Measurements from ENCODE around the gene MBNL2.

Gene MBNL2

DNA sequence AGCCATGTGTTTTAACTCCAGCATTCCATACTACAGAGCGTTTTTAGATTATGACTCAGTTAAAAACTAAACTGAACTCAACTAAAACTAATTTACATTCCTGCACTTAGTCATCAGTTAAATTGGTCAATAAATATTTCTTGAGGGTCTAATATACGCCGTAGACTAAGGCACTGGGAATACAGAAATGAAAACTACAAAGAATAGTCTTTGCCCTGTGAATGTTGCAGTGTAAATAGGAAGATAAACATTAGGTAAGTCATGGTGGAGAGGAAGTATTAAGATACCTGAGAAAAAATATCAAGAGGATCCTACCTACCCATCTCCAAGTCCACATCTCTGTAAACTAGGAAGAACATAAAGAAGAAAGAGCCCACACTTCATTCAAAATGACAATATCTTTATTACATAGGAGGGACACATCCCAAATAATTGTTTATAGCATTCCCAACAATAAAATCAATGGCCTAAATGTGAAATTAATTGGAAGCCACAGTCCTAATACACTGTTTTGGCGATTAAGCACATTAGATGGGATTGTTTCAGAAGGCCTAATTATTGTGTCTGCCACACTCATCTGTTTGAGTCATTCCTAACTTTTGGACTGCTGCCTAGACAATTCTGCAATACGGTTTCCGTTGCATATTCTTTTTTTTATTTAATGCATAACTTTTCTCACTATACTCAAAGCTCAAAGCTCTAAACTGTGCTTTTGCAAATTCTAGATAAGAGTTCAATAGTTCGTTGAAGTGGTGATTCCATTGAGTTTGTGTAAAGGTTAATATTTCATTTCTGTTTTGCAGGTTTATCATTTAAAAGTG lies 52.9 kb downstream of the MBNL2 start:
- Histone ChIP-seq H3K79me2 (ENCODE audit: insufficient read depth, low read length) (no peaks in the 10 kb centered on the region), H3K4me2 (ENCODE audit: low read depth, low read length, poor library complexity, severe bottlenecking) (no peak overlapping the region), H3K9me2 (replicated peaks; ENCODE audit: insufficient read depth, low read length) (no peaks in the 10 kb centered on the region), H3K27me3 (ENCODE audit: low read length) (no peaks in the 10 kb centered on the region), H4K20me1 (ENCODE audit: low read depth, low read length) (no peaks in the 10 kb centered on the region), H3K9me3 (ENCODE audit: insufficient read depth, low read length) (no peaks in the 10 kb centered on the region), H3K27ac (ENCODE audit: low read depth, low read length) (no peak overlapping the region), H3K36me3 (ENCODE audit: low read length) (0 out of 2 replicates have a peak, but pooled peaks cover 3% of the 10 kb centered on the region), H2AFZ (ENCODE audit: low read depth, low read length, severe bottlenecking) (no peak overlapping the region), H3K9ac (ENCODE audit: low read length) (no peak overlapping the region), H3F3A (ENCODE audit: insufficient read depth) (no peaks in the 10 kb centered on the region), H3K4me3 (ENCODE audit: insufficient read depth, low read length, poor library complexity, severe bottlenecking) (no peak overlapping the region)
- TF ChIP-seq, protein P1, sequence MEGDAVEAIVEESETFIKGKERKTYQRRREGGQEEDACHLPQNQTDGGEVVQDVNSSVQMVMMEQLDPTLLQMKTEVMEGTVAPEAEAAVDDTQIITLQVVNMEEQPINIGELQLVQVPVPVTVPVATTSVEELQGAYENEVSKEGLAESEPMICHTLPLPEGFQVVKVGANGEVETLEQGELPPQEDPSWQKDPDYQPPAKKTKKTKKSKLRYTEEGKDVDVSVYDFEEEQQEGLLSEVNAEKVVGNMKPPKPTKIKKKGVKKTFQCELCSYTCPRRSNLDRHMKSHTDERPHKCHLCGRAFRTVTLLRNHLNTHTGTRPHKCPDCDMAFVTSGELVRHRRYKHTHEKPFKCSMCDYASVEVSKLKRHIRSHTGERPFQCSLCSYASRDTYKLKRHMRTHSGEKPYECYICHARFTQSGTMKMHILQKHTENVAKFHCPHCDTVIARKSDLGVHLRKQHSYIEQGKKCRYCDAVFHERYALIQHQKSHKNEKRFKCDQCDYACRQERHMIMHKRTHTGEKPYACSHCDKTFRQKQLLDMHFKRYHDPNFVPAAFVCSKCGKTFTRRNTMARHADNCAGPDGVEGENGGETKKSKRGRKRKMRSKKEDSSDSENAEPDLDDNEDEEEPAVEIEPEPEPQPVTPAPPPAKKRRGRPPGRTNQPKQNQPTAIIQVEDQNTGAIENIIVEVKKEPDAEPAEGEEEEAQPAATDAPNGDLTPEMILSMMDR (IDR thresholded peaks at IDR 0.05; ENCODE audit: insufficient read depth, low read length, poor library complexity, severe bottlenecking): no peak
- TF ChIP-seq EZH2phosphoT487 (conservative IDR thresholded peaks at IDR 0.05; ENCODE audit: low read length): no peak

DNA sequence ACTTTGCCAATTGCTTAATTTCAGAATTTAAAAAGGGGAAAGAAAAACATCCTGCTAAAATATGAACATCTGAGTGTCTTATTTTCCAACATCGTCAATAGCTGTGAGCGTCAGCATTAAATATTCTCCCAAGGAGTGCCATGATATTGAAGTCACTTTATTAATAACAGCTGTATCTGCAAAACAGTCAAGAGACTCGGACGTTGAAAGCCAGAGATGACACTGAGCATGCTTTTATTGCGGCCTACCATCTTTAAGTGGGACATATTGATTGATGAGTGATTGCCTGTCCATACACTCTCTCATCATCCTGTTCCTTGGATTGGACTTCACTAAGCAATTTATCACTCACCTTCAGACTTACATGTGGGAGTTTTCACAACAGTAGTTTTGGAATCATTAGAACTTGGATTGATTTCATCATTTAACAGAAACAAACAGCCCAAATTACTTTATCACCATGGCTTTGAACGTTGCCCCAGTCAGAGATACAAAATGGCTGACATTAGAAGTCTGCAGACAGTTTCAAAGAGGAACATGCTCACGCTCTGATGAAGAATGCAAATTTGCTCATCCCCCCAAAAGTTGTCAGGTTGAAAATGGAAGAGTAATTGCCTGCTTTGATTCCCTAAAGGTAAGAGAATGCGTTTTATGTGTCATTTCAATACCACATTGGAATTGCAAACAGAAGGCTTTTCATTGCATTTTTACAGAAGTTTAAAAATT lies 53.8 kb downstream of the MBNL2 start:
- Histone ChIP-seq H3K79me2 (ENCODE audit: insufficient read depth, low read length) (no peaks in the 10 kb centered on the region), H3K4me3 (ENCODE audit: insufficient read depth, low read length, poor library complexity, severe bottlenecking) (no peak overlapping the region), H3K9ac (ENCODE audit: low read length) (no peak overlapping the region), H3K4me2 (ENCODE audit: low read depth, low read length, poor library complexity, severe bottlenecking) (no peak overlapping the region), H4K20me1 (ENCODE audit: low read depth, low read length) (no peaks in the 10 kb centered on the region), H3F3A (ENCODE audit: insufficient read depth) (no peaks in the 10 kb centered on the region), H3K36me3 (ENCODE audit: low read length) (0 out of 2 replicates have a peak, but pooled peaks cover 3% of the 10 kb centered on the region), H3K9me2 (replicated peaks; ENCODE audit: insufficient read depth, low read length) (no peaks in the 10 kb centered on the region), H3K9me3 (ENCODE audit: insufficient read depth, low read length) (no peaks in the 10 kb centered on the region), H3K27me3 (ENCODE audit: low read length) (no peaks in the 10 kb centered on the region), H2AFZ (ENCODE audit: low read depth, low read length, severe bottlenecking) (no peak overlapping the region), H3K27ac (ENCODE audit: low read depth, low read length) (no peak overlapping the region)
- TF ChIP-seq, protein P1 (IDR thresholded peaks at IDR 0.05; ENCODE audit: insufficient read depth, low read length, poor library complexity, severe bottlenecking): no peak
- TF ChIP-seq EZH2phosphoT487 (conservative IDR thresholded peaks at IDR 0.05; ENCODE audit: low read length): no peak

DNA sequence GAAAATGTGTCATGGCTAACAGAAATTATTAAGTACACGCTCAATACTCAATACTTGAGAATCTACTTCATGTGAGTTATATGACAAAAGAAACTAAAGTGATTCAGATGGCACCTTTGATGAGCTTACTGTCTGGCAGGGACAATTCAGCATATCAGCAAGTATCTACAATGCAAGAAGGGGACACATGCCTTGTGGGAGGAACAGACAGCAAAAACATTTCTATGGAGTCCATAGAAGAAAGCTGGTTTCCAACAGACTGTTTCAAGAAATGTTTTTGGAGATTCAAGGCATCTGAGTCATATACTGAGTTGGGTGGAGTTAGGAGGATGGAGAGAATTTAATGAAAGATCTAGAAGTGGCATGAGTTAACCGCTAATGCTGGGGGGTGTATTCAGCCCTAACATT lies 54.7 kb downstream of the MBNL2 start:
- H3K79me2 ChIP-seq (ENCODE audit: insufficient read depth, low read length): no peaks in the 10 kb centered on the region
- H3K27ac ChIP-seq (ENCODE audit: low read depth, low read length): no peak overlapping the region
- H3F3A ChIP-seq (ENCODE audit: insufficient read depth): no peaks in the 10 kb centered on the region

More for the DNA sequence above, 54.7 kb downstream of the MBNL2 start:
- Histone ChIP-seq H3K9ac (ENCODE audit: low read length) (no peak overlapping the region), H2AFZ (ENCODE audit: low read depth, low read length, severe bottlenecking) (no peak overlapping the region), H3K9me3 (ENCODE audit: insufficient read depth, low read length) (no peaks in the 10 kb centered on the region), H3K4me3 (ENCODE audit: insufficient read depth, low read length, poor library complexity, severe bottlenecking) (no peak overlapping the region), H4K20me1 (ENCODE audit: low read depth, low read length) (no peaks in the 10 kb centered on the region), H3K27me3 (ENCODE audit: low read length) (no peaks in the 10 kb centered on the region), H3K36me3 (ENCODE audit: low read length) (0 out of 2 replicates have a peak, but pooled peaks cover 3% of the 10 kb centered on the region), H3K9me2 (replicated peaks; ENCODE audit: insufficient read depth, low read length) (no peaks in the 10 kb centered on the region), H3K4me2 (ENCODE audit: low read depth, low read length, poor library complexity, severe bottlenecking) (no peak overlapping the region)
- TF ChIP-seq, protein P1 (IDR thresholded peaks at IDR 0.05; ENCODE audit: insufficient read depth, low read length, poor library complexity, severe bottlenecking): no peak
- TF ChIP-seq EZH2phosphoT487 (conservative IDR thresholded peaks at IDR 0.05; ENCODE audit: low read length): no peak
